H1 (cell line): ENCODE measurements around the gene ARNT2. TPM values are rescaled to one million over a fixed set of nuclear protein-coding genes. Genes with fewer than 3 reads are reported as not detected.
A peak's percentile ranks its signal among the peaks of the same experiment; 100 is the strongest.

Experiments
- CTCF ChIA-PET: fragments of 300-600 bp; sonication (Branson Sonifier 250); formaldehyde crosslinking; loops from one replicate; lab custom pipeline; 2021; ENCODE audit not compliant: partially characterized antibody; lab: Charles Lee
- POLR2A ChIA-PET: fragments of 300-600 bp; sonication (Branson Sonifier 250); formaldehyde crosslinking; loops from one replicate; lab custom pipeline; 2021; ENCODE audit warnings: inconsistent platforms; ENCODE audit not compliant: partially characterized antibody; lab: Charles Lee
- DNase-seq, 2 experiments: peaks; one replicate each; pipeline versions ENCODE4 v3.0.0 to v3.0.0-alpha.2; 2010 to 2022; ENCODE audit warnings: low spot score in 2 of 2, low read depth in 1 of 2, mixed read lengths in 1 of 2
- FAIRE-seq: peaks from 2 replicates; lab custom pipeline; 2011; peaks lifted over from hg19 to GRCh38; lab: Jason Lieb, UNC
- H2AFZ ChIP-seq: 2 replicates; pipeline ENCODE4 v1.8.1; 2012; ENCODE audit warnings: low read length, inconsistent platforms
- H2AK5ac ChIP-seq: 2 replicates; pipeline ENCODE4 v1.6.1; 2013; ENCODE audit warnings: low read depth, low read length
- H2BK120ac ChIP-seq: replicated peaks from 2 replicates; pipeline ENCODE3; 2013; ENCODE audit warnings: low read depth, low read length, inconsistent platforms
- H2BK12ac ChIP-seq: 2 replicates; pipeline ENCODE4 v1.6.1; 2013; ENCODE audit warnings: low read depth, low read length
- H2BK15ac ChIP-seq: 2 replicates; pipeline ENCODE4 v1.6.1; 2013; ENCODE audit warnings: low read length
- H2BK20ac ChIP-seq: 2 replicates; pipeline ENCODE4 v1.6.1; 2013; ENCODE audit warnings: low read length
- H2BK5ac ChIP-seq: 2 replicates; pipeline ENCODE4 v1.6.1; 2013; ENCODE audit warnings: low read depth, low read length
- H3K14ac ChIP-seq: 2 replicates; pipeline ENCODE4 v1.6.1; 2013; ENCODE audit warnings: inconsistent platforms; ENCODE audit not compliant: insufficient read length
- H3K18ac ChIP-seq: 2 replicates; pipeline ENCODE4 v1.6.1; 2013; ENCODE audit warnings: low read length; ENCODE audit errors: extremely low read depth
- H3K23ac ChIP-seq: 2 replicates; pipeline ENCODE4 v1.6.1; 2013; ENCODE audit warnings: inconsistent platforms; ENCODE audit not compliant: insufficient read length
- H3K23me2 ChIP-seq: 2 replicates; pipeline ENCODE4 v1.6.1; 2013; ENCODE audit warnings: low read depth, low read length
- H3K27ac ChIP-seq: 2 replicates; pipeline ENCODE4 v1.6.1; 2011; ENCODE audit warnings: low read depth, low read length, inconsistent platforms
- H3K27me3 ChIP-seq, 4 experiments: replicated peaks in 1 of 4; 1 replicate in 1 of 4; 2 replicates in 3 of 4; pipeline versions ENCODE4 v1.6.1 to v1.8.1; 2011 to 2013; ENCODE audit warnings: low read length in 3 of 4, mild to moderate bottlenecking in 3 of 4, inconsistent platforms in 2 of 4, mixed read lengths in 2 of 4, moderate library complexity in 1 of 4; ENCODE audit not compliant: control insufficient read depth in 3 of 4, insufficient read depth in 3 of 4; ENCODE audit errors: extremely low read depth in 1 of 4
- H3K36me3 ChIP-seq, 4 experiments: 2 replicates each; pipeline versions ENCODE4 v1.6.1 to v1.8.1; 2011 to 2013; ENCODE audit warnings: mild to moderate bottlenecking in 4 of 4, low read length in 3 of 4, moderate library complexity in 2 of 4, control low read depth in 1 of 4, inconsistent platforms in 1 of 4; ENCODE audit not compliant: insufficient read depth in 4 of 4, control insufficient read depth in 2 of 4
- H3K4ac ChIP-seq: replicated peaks from 2 replicates; pipeline ENCODE3; 2013; ENCODE audit warnings: low read length, low read depth, mixed read lengths, inconsistent platforms; ENCODE audit not compliant: insufficient read length
- H3K4me1 ChIP-seq, 4 experiments: replicated peaks in 1 of 4; 1 replicate in 1 of 4; 2 replicates in 3 of 4; pipeline versions ENCODE4 v1.6.1 to v1.8.1; 2011 to 2013; ENCODE audit warnings: low read length in 3 of 4, inconsistent platforms in 2 of 4, mixed read lengths in 1 of 4; ENCODE audit not compliant: insufficient read depth in 4 of 4, control insufficient read depth in 3 of 4
- H3K4me2 ChIP-seq, 2 experiments: 2 replicates each; pipeline versions ENCODE4 v1.6.1 to v1.8.1; 2011 to 2013; ENCODE audit warnings: low read depth in 2 of 2, low read length in 2 of 2, control low read depth in 1 of 2, inconsistent platforms in 1 of 2, mild to moderate bottlenecking in 1 of 2; ENCODE audit not compliant: insufficient read depth in 1 of 2
- H3K4me3 ChIP-seq, 4 experiments: fragments of 200-600, 300-600 bp in 1 of 4; sonication (generic), shearing (Covaris generic), sonication (Bioruptor Twin) in 1 of 4; 2 replicates each; pipeline versions ENCODE4 v1.5.1 to v1.8.1; 2011 to 2016; ENCODE audit warnings: low read length in 4 of 4, low read depth in 3 of 4, control low read depth in 2 of 4, inconsistent platforms in 2 of 4, mild to moderate bottlenecking in 2 of 4, mixed read lengths in 1 of 4, moderate library complexity in 1 of 4; ENCODE audit not compliant: insufficient read depth in 2 of 4; ENCODE audit errors: extremely low read depth in 1 of 4
- H3K56ac ChIP-seq: replicated peaks from 2 replicates; pipeline ENCODE3; 2013; ENCODE audit warnings: low read depth, mild to moderate bottlenecking, mixed read lengths, low read length, inconsistent platforms; ENCODE audit not compliant: insufficient read length
- H3K79me1 ChIP-seq: 2 replicates; pipeline ENCODE4 v1.6.1; 2013; ENCODE audit warnings: low read depth, low read length, control low read depth
- H3K79me2 ChIP-seq, 2 experiments: 2 replicates each; pipeline versions ENCODE4 v1.6.1 to v1.8.1; 2012 to 2013; ENCODE audit warnings: low read length in 2 of 2, mild to moderate bottlenecking in 2 of 2, inconsistent platforms in 1 of 2; ENCODE audit not compliant: insufficient read depth in 2 of 2, control insufficient read depth in 1 of 2
- H3K9ac ChIP-seq, 4 experiments: replicated peaks in 1 of 4; 1 replicate in 1 of 4; 2 replicates in 3 of 4; pipeline versions ENCODE4 v1.6.1 to v1.8.1; 2011 to 2013; ENCODE audit warnings: low read depth in 3 of 4, low read length in 3 of 4, control low read depth in 2 of 4, mild to moderate bottlenecking in 2 of 4, moderate library complexity in 2 of 4, inconsistent platforms in 1 of 4; ENCODE audit errors: extremely low read depth in 1 of 4
- H3K9me3 ChIP-seq, 2 experiments: 2 replicates each; pipeline versions ENCODE4 v1.6.1 to v1.8.1; 2012 to 2013; ENCODE audit warnings: mild to moderate bottlenecking in 2 of 2, moderate library complexity in 2 of 2, control low read depth in 1 of 2, inconsistent platforms in 1 of 2, low read depth in 1 of 2, low read length in 1 of 2, mixed read lengths in 1 of 2; ENCODE audit not compliant: insufficient read depth in 2 of 2
- H4K20me1 ChIP-seq, 2 experiments: replicated peaks in 1 of 2; 2 replicates each; pipeline versions ENCODE3 to v1.8.1; 2011 to 2013; ENCODE audit warnings: inconsistent platforms in 2 of 2, low read length in 2 of 2, mild to moderate bottlenecking in 1 of 2; ENCODE audit not compliant: insufficient read depth in 2 of 2, control insufficient read depth in 1 of 2
- H4K5ac ChIP-seq: 2 replicates; pipeline ENCODE4 v1.6.1; 2013; ENCODE audit warnings: low read length, low read depth, mixed read lengths, inconsistent platforms; ENCODE audit not compliant: insufficient read length
- H4K8ac ChIP-seq: 2 replicates; pipeline ENCODE4 v1.8.0; 2013; ENCODE audit warnings: mild to moderate bottlenecking, moderate library complexity, low read length, inconsistent platforms; ENCODE audit not compliant: insufficient read depth; ENCODE audit errors: extremely low read depth
- H4K91ac ChIP-seq: replicated peaks from 2 replicates; pipeline ENCODE3; 2013; ENCODE audit warnings: low read length, mixed read lengths, inconsistent platforms; ENCODE audit not compliant: insufficient read length
- CTBP2 ChIP-seq: IDR thresholded peaks from 2 replicates; pipeline ENCODE4 v1.7.0; 2011; ENCODE audit warnings: borderline replicate concordance, mild to moderate bottlenecking, moderate library complexity, mixed read lengths, low read length; ENCODE audit not compliant: insufficient read depth, insufficient read length
- CTCF ChIP-seq, 3 experiments: IDR thresholded peaks; 1 replicate in 2 of 3; 2 replicates in 1 of 3; pipeline versions ENCODE4 v1.5.1 to v1.6.1; 2011; ENCODE audit warnings: low read length in 3 of 3, mild to moderate bottlenecking in 3 of 3, inconsistent platforms in 2 of 3, low read depth in 1 of 3, moderate library complexity in 1 of 3; ENCODE audit not compliant: insufficient read depth in 1 of 3; ENCODE audit errors: control extremely low read depth in 1 of 3
- POU5F1 ChIP-seq: IDR thresholded peaks from 2 replicates; pipeline ENCODE4 v1.6.1; 2011; ENCODE audit warnings: low read depth, mild to moderate bottlenecking, low read length, moderate library complexity
- RBBP5 ChIP-seq: IDR thresholded peaks from 2 replicates; pipeline ENCODE4 v1.7.1; 2012; ENCODE audit warnings: low read depth, mild to moderate bottlenecking, inconsistent platforms, low read length, moderate library complexity, borderline replicate concordance
- SP1 ChIP-seq: IDR thresholded peaks from 2 replicates; pipeline ENCODE4 v1.6.1; 2011; ENCODE audit warnings: low read depth, low read length
- SP4 ChIP-seq: IDR thresholded peaks from 2 replicates; pipeline ENCODE4 v1.6.1; 2012; ENCODE audit warnings: low read length, inconsistent platforms
- TCF12 ChIP-seq: IDR thresholded peaks from 2 replicates; pipeline ENCODE4 v1.6.1; 2011; ENCODE audit warnings: low read depth, mild to moderate bottlenecking, low read length
- TEAD4 ChIP-seq: IDR thresholded peaks from 2 replicates; pipeline ENCODE4 v1.6.1; 2012; ENCODE audit warnings: low read depth, low read length, inconsistent platforms, mixed read lengths
- YY1 ChIP-seq: IDR thresholded peaks from 2 replicates; pipeline ENCODE4 v1.6.1; 2011; ENCODE audit warnings: low read depth, mild to moderate bottlenecking, low read length
- WGBS, 2 experiments: shearing (Covaris generic) in 1 of 2; methylation state at CpG; one replicate each; pipeline versions ENCODE4 v1.1.6 to v1.1.7; 2013 to 2015; ENCODE audit warnings: low lambda C conversion rate in 2 of 2, mixed read lengths in 2 of 2, inconsistent platforms in 1 of 2, low coverage in 1 of 2, missing lambda C conversion rate in 1 of 2; ENCODE audit not compliant: insufficient replicate concordance in 2 of 2, insufficient coverage in 1 of 2, insufficient read length in 1 of 2; ENCODE audit errors: extremely low coverage in 1 of 2, missing lambda C conversion rate in 1 of 2; 5-methylcytosine and 5-hydroxymethylcytosine counted together
- polyA plus RNA-seq, 7 experiments: library from polyadenylated mRNA; depleted of rRNA in 3 of 7; stranded (reverse) in 5 of 7; unstranded in 2 of 7; fragments of >200 nt in 5 of 7; fragments of 200-250 nt in 2 of 7; gene quantifications; 1 replicate in 5 of 7; 2 replicates in 1 of 7; 4 replicates in 1 of 7; pipeline versions ENCODE4 v1.2.1 to v1.2.3, GENCODE V29; 2011 to 2013; ENCODE audit warnings: missing spikeins in 2 of 7, mixed read lengths in 2 of 7
- total RNA-seq: library from RNA; stranded (reverse); fragmentation: NEBNext Ultra II Directional; extraction: Animal tissue kit (Norgen Biotek cat#: 25700); gene quantifications from 2 replicates; pipeline ENCODE4 v1.2.1, GENCODE V29; 2021

ARNT2 gene
- total and polyA plus RNA-seq, 2 of the 8 experiments (the other 6 are each of a cell fraction or from before 2014, with no cell fraction given): 9.5 to 14.6 TPM

- Histone ChIP-seq H3K36me3 (peaks cover 0 to 3% (median 0%) of the 10 kb centered on the region in 4 experiments; a peak in 2 of 8 replicates), H3K79me2 (no peaks in the 10 kb centered on the region), H4K20me1 (no peaks in the 10 kb centered on the region), H3K9ac (no peak overlapping the region), H4K8ac (no peak overlapping the region), H2BK5ac (0 out of 2 replicates have a peak overlapping the region, but pooled peaks have one; percentile 15), H2AFZ (no peak overlapping the region), H3K4ac (no peak overlapping the region), H3K27me3 (no peaks in the 10 kb centered on the region), H3K18ac (no peak overlapping the region), H2BK20ac (no peak overlapping the region), H2AK5ac (no peak overlapping the region), H3K56ac (no peak overlapping the region), H2BK120ac (no peak overlapping the region), H3K14ac (no peak overlapping the region), H3K4me3 (no peak overlapping the region), H3K9me3 (peaks cover 11 to 12% of the 10 kb centered on the region in 2 experiments; a peak in 3 of 4 replicates), H2BK12ac (no peak overlapping the region), H4K5ac (no peak overlapping the region), H3K4me1 (peaks cover 0 to 11% (median 4%) of the 10 kb centered on the region in 4 experiments; a peak in 3 of 7 replicates), H3K79me1 (no peaks in the 10 kb centered on the region), H3K23ac (no peak overlapping the region), H3K4me2 (peak overlapping the region; percentile 11 to 19; a peak in 1 of 4 replicates), H2BK15ac (no peak overlapping the region), H3K27ac (no peak overlapping the region), H3K23me2 (no peaks in the 10 kb centered on the region), H4K91ac (peak overlapping the region; percentile 5)
- no peak for DNase-seq
- 71% methylated on average over 5 of the region's 5 CpGs; no CpG with 5 or more reads in 1 of the 2 experiments for WGBS, 2 experiments
- FAIRE-seq: no peak
- POLR2A ChIA-PET: no interaction called here
- TF ChIP-seq POU5F1: 0 out of 2 replicates have a peak, but pooled peaks have one; percentile 42
- TF ChIP-seq TEAD4: 0 out of 2 replicates have a peak, but pooled peaks have one; percentile 38
- TF ChIP-seq CTCF (IDR thresholded peaks at IDR 0.05; ENCODE audit: control extremely low read depth in 1 of 3, insufficient read depth in 1 of 3, low read depth in 1 of 3, low read length in 3 of 3): no peak
- TF ChIP-seq YY1: no peak
- TF ChIP-seq TCF12: 0 out of 2 replicates have a peak, but pooled peaks have one; percentile 49
- no peak for TF ChIP-seq RBBP5
- peak; percentile 20; the same call in 1 of the 2 replicates for TF ChIP-seq SP1
- no peak for TF ChIP-seq CTBP2
- no peak for TF ChIP-seq SP4
- CTCF ChIA-PET: interaction anchor here (0.8 to 1.7 kb wide), 4 partner anchors 32 to 247 kb away, joined by 3 to 8 read pairs (median 4); partner anchors contain the start of gene CEMIP
These were observed 132.0 kb downstream of the ARNT2 start for GRCh38 chr15:80536231-80536630.
